ENCODE results near the gene PRUNE2.
A peak's percentile ranks its signal among the peaks of the same experiment; 100 is the strongest.

Gene PRUNE2

DNA sequence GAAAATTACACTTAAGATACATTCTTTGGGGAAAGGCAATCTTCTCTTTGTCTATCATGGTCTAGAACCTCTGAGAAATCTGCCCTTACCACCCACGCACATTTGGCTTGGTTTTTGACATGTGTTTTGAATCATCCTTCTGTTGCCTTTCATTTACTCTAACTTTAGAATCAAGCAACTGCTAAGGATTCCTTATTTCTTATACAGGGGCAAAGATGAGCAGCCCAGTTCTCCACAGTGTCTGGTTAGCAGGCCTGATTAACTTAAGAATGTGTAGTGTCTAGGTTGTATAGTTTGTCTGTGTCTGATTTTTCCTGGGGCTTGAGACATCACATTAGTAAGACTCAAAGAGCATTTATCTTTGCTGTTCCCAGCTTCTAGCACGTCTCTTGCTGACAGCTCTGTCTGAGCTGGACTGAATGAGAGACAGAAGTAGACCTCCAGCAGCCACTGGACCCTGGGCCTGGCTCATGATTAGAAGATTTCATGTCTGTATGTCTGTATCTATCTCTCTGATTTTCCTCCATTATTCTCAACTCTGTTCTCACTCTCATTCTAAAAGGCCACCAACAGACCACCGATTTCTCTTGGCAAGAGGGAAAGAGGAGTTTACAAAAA, 173.5 kb downstream of the PRUNE2 start:
- no peak for DNase-seq (ENCODE audit: low spot score)

DNA sequence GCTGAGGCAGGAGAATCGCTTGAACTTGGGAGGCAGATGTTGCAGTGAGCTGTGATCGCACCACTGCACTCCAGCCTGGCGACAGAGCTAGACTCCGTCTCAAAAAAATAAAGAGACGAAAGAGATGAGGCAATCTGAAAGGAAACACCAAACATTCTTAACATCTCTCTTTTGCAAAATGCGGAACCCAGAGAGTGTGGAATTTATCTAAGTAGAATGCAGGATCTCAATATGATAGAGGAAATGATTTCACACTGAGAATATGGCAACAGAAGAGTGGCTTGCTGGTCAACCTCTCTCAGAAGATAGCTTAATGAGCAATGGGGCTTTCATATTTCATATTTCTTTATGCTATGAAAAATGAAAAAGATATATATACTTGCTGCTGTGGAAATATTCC, 175.1 kb downstream of the PRUNE2 start:
- DNase-seq (ENCODE audit: low spot score), result no peak

DNA sequence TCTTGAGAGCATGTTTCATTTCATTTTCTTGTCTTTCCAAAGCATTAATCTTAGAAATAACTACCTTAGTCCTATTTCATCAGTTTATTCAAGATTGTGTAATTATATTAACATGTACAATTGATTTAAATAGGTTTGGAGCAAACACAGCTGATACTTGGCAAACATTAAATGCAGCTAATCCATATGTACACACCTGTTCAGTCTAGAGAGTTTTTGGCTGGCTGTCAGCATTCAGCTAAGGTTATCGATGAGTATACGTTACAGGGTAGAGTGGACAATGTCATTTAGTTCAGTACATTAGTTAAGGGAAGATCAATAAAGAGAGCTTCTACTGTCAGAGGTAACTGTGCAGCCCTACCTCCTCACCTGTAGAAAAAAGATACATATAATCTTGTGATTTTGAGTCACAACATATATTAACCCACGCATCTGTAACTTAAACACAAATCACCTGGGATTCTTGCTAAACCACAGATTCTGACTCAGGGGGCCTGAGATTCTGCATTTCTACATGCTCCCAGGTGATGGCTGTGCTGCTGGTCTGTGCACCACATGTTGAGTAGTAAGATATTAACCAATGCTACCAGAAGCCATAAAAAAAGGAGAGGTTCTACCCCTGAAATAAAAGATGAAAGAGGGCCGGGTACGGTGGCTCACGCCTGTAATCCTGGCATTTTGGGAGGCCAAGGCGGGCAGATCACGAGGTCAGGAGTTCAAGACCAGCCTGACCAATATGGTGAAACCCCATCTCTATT, 175.8 kb downstream of the PRUNE2 start:
- DNase-seq (ENCODE audit: low spot score), result no peak

DNA sequence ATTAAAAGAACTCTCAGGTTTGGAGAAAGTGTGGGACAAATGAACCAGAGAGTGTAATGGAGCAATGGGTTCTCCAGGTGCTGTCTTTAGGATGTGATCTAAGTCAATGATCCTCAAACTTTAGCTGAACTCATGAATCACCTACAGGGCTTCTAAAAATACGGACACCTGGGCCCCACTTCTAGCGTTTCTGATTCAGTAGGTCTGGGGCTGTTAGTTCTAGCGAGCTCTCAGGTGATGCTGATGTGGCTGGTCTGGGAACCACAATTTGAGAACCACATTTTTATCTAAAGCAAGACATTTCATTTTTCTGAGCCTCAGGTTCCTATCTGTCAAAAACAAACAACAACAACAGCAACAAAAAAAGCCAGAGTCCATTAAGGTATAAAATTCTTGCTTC, 176.8 kb downstream of the PRUNE2 start:
- no peak for DNase-seq (ENCODE audit: low spot score)

DNA sequence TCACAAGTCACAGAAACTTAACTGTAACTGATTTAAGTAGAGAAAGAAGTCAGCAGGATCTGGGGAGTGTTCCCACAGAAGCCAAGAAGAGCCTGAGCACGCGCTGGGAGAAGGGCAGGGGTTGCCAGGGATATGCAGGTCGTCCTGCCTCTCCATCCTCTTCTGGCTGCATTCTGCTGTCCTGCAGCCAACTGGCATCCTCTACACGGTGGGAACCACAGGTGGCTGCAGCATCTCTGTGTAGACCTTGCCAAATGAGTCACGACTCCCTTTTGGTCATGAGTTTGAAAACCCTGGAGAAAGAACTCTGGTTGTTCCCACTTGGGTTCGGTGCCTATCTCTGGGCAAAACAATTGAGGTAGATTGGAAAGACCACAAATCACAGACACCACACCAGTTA, 180.0 kb downstream of the PRUNE2 start:
- DNase-seq (ENCODE audit: low spot score), result no peak

GRCh38 chr9:76725011-76725546, 180.8 kb downstream of the PRUNE2 start:
- DNase-seq (ENCODE audit: low spot score), result no peak

GRCh38 chr9:76720245-76720644, 185.7 kb downstream of the PRUNE2 start:
- DNase-seq (ENCODE audit: low spot score), result no peak

DNA sequence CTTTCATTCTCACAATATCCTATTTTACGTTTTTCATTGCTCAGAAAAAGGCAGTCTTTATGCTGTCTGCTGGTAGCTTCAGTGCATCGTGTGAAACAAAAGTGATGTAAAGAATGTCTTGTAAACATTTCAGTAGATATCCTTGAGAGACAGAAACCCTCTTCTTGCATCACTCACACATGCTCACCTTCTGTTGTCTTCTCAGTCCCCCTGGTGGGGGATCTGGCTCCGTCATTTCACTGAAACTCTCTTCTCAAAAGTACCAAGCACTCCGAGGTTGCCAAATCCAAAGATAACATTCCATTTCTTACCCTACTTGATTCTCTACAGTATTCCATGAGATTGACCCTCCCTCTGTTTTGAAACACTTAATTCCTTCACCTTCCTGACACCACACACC, 187.7 kb downstream of the PRUNE2 start:
- DNase-seq (ENCODE audit: low spot score), result no peak

DNA sequence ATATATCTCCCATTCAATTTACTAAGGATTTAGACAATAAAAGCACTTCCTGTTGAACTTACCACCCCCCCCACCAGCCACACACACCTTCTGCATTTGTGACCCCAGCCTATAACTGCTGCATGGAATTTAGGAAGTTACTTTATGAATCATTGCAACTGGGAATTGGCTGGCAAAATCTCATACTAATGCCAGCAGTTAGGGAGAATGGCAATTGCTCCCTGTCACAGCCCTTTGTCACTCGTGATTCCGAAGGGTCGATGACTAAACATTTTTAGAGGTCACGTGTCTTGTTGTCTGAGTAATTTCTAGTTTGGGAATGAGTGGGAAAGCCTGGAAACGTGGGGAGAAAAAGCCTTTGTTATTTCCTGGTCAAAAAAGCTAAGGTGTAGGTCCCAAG, 188.3 kb downstream of the PRUNE2 start:
- no peak for DNase-seq (ENCODE audit: low spot score)

GRCh38 chr9:76717176-76717575, 188.7 kb downstream of the PRUNE2 start:
- DNase-seq (ENCODE audit: low spot score), result no peak

DNA sequence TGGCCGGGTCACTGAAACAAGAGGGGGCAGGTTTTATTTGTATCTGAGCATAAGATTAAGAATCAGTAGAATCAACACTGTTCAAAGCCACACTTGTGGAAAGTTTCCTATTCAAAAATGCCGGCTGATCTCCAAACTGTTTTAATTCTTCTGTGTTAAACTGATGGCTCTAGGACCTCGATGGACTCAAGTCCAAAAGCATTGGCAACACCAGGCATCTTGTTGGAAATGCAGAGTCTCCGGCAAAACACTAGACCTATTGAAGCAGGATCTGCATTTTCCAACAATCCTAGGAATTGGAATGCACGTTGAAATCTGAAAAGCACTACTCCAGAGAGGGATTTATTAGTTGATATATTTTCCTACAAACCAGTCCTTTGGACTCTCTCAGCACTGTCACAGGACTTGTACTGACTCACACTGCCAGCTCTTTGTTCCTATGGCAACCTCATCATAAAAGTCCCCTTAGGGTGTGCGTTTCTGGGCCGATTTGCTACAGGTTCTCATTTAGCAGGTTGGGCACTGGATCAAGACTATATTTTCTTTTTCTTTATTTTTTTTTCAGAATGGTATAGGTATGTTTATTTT, 189.7 kb downstream of the PRUNE2 start:
- no peak for DNase-seq (ENCODE audit: low spot score)

GRCh38 chr9:76713381-76713780, 192.5 kb downstream of the PRUNE2 start:
- no peak for DNase-seq (ENCODE audit: low spot score)

GRCh38 chr9:76709020-76709419, 196.9 kb downstream of the PRUNE2 start:
- DNase-seq (ENCODE audit: low spot score), result no peak

GRCh38 chr9:76707510-76707909, 198.4 kb downstream of the PRUNE2 start:
- DNase-seq (ENCODE audit: low spot score), result no peak

- peak; percentile 70 for DNase-seq (ENCODE audit: low spot score)
These were observed 201.2 kb downstream of the PRUNE2 start for GRCh38 chr9:76704593-76705204.

DNA sequence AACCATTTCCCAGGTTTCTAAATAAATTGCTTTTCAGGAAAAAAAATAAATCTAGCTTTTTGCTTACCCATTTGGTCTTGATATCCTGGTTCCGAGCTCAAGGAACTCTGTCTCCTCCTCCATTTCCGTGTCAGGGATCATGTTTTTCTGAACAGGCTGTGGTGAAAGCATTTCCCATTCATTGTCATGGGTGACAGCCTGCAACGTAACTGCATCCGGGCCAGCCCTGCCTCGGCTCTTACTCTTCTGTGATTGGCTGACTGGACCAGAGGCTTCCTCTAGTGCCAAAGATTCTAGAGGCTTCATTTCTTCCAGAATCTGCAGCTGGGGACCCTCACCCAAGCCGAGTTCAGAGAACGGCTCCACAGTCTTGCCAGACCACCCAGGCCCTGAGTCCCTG, 202.6 kb downstream of the PRUNE2 start:
- no peak for DNase-seq (ENCODE audit: low spot score)

GRCh38 chr9:76701441-76702039, 204.4 kb downstream of the PRUNE2 start:
- no peak for DNase-seq (ENCODE audit: low spot score)

DNA sequence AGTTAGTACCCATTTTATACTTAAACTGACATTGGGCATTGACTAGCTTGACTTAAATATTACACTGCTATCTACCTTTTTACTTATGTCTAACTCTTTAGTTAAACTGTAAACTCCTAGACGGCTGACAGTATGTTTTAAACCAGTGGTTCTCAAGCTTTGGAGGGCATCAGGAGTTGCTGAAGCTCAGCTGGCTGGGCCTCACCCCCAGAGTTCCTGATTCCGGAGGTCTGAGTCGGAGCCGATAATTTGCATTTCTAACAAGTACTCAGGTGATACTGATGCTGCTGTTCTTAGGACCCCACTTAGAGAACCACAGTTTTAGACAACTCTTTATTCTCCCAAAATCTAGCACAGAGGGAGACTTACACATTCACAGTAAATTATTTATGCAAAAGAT, 205.0 kb downstream of the PRUNE2 start:
- DNase-seq (ENCODE audit: low spot score), result no peak

GRCh38 chr9:76699971-76700370, 205.9 kb downstream of the PRUNE2 start:
- peak; percentile 63 for DNase-seq (ENCODE audit: low spot score)

DNA sequence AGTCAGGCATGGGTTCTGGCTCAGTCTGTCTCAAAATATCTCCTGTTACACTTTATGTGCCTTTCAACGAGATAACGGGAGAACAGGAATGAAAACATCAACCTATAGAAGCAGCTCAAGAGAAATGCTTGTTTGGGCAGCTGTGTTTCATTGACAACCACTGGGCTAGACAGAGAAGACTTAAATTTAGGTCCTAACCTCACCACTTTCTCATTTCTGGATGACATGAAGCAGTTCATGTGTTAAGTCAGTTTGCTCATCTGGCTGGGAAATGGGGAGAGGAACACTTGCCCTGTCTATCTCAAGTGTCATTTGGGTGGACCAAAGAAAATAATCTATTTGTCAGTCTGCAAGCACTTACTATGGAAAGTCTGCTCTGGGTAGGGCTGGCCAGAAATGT, 208.4 kb downstream of the PRUNE2 start:
- no peak for DNase-seq (ENCODE audit: low spot score)

DNA sequence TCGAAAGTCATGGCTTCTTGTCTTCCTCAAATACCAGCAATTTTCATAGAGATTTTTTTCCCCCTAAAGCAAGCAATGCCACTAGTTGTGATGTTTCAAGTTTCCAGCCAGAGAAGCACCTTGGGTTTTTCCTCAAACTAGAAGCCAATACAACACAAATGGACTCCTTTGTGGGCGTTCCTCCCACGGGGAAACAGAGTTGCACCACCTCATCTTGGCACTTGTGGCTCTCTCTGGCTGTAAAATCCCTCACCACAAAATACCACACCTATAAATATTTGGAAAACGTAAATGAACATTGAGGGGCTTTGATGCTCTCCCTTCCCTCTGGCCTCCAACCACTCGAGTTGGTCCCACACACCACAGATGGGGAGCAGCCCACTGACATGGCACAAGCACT, 208.8 kb downstream of the PRUNE2 start:
- no peak for DNase-seq (ENCODE audit: low spot score)

DNA sequence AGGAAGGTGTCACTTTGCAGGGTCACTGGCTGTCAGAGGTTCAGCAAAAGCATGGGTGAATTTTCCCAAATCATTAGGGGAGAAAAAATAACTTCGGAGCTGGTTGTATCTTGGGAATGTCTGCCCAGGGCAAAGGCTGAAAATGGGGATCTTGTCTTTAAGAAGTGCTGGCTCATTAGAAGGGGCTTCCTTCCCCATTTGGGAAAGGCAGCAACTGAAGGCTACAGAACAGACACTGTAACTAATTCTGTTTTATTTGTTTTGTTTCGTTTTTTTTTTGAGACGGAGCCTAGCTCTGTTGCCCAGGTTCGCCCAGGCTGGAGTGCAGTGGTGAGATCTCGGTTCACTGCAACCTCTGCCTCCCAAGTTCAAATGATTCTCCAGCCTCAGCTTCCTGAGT, 212.0 kb downstream of the PRUNE2 start:
- DNase-seq (ENCODE audit: low spot score), result no peak
